Measurements from ENCODE around the gene GLE1.
"Not testable (repeated sequence)": the region's sequence is repeated elsewhere in the genome, so short reads cannot be mapped to it uniquely, and the experiment has no call there.

Gene GLE1

DNA sequence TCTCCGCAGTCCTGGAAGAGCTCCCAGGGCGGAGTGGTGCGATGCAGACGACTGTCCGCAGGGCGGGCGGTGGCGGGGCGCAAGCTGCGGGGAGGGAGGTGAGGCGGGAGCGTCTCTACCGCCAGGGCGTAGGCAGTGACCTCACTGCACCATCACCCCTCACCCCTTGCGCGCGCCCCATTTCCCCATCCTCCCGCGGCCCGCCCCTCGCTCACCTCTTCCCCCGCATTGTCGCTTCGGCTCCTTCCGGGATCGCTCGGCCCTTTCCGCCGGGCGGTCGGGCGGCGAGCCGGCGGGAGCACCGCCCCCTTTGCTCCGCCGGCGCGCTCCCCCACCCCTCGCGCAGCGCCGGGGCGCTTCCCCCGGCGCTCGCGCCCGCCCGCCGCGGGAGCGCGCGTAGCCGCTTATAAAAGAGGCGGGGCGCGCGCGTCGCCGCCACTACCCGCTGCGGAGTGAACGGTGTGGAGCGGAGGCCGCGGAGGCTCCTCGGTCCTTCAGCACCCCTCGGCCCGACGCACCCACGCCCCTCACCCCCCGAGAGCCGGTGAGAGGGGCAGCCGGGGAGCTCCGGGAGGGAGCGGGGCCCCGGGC, 47.7 kb downstream of the GLE1 start, which contains the start of gene SPTAN1:
Gene SPTAN1, plus strand, starts transcription at position 435 of the 591 bp plus-strand sequence. CDS start 14,154 bp downstream, outside the sequence.
- DNase-seq = peak; percentile 96

DNA sequence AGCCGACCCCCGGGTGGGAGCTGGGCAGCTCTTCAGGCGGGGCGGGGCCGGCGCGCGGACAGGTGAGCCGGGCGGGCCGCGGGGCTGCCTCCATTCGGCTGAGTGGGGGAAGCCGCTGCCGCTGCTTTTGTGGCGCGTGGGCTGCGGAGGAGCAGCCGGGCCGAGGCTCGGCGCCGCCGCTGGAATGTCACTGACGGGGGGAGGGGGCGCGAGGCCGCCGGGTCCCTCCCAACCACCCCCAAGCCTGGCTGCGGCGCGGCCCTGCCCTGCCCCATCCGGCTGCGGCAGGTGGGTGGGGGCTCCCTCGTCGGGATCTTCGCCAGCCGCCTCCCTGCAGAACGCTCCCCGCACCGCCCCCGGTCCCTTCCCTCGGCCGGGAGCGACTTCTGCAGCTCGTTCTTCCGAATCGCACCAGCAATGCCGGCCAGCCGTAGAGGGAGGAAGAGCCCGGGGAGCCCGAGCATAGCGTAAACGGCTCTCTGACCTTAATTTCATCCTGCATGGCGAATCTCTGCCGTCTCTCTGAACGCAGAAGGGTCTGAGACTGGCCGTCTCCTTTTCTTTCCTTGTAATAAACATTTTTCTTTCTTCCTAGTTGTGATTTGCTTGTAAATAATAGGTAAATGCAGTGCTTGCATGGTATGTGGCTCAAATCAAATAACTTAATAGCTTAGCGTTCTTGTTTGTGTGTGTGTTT, 48.4 kb downstream of the GLE1 start:
- DNase-seq = peak; percentile 77

DNA sequence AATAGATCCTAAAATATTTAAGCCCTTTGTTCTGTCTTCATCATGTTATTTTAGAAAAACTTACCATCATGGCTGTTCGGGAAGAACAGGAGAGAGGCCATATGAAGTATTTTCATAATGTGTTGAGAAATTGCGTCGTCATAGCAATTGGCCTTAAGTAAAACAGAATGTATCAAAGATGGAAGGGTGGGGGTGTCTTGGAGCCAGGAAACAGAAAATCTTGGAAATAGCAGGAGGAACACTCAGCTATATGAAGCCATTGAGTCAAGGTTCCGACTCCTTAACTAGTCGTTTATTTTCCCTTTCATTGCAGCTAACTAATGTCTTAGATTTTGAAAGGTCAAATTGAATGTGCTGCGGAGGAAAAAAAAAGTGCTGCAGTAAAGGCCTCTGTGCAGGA, 49.2 kb downstream of the GLE1 start:
- DNase-seq = peak; percentile 72

DNA sequence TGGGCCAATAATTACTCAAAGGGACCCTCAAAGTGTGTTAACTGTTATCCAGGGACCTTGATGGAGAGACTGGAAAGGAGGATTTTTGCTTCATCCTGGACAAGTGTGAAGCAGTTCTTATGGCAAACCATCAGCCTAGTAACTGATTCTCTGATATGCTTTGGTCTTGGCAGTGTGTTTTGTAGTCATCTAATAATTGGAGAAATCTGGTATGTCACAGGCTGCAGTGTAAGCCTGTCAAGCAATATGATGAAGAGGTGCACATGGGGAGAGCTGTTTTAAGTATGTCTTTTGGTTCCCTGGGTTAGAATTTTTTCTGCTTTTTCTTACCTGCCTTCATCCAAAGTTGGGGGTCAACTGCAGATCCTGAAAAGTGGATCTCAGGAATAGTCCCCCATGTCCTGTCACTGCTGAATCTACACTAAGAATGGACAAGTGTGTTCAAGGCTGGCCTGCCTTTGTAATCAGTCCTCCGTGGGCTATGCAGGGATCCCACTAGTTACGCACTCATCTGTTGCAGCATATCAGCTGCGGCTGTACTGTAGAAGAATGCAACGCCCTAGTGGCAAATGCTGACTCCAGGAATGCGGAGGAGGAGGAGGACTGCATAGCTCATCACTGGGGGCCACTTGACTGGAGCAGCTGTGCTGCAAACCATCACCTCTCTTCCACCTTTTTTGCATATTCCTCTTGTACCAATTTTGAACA, 49.8 kb downstream of the GLE1 start:
- peak; percentile 87 for DNase-seq

DNA sequence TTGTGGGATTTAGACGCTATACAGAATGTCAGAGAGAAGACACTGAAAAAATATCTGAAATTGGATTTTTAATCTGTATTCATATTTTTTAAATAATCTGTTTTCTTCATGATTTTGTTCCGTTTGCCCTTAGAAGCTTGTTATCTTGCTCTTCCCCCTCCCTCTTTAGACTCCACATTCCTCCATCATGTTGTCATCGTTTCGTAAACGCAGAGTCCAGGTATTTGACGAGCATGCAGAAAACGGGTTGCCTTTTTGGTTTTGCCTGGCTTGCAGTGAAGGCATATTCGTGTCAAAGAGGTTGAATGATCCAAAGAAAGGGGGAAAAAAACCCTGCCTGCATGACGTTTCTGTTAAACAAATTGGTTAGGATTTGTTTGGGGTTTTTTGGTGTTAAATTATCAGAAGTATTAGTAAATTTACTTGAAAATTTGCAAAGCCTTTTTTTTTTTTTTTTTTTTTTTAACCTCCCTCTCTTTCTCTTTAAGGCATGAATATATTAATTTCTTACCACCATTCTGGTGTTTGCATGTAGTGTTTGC, 50.7 kb downstream of the GLE1 start:
- peak; percentile 79 for DNase-seq

DNA sequence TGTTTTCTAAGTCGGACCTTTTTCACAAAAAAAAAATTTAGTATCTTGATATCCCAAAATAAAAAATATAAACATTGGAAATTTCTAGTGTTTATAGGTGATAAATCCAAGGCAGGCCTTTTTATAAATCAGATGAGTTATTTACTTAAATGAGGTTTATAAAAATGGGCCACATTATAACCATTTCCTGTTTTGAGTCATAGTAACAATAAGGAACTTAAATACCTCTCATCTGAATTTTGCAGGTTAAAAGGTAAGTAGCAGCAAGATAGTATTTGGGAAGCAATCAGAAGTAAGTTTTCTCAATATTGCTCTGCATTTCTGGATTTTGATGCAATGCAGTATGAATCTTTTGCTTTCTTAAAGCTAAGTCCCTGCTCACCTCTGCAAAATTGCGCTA, 51.8 kb downstream of the GLE1 start:
- DNase-seq = no peak

DNA sequence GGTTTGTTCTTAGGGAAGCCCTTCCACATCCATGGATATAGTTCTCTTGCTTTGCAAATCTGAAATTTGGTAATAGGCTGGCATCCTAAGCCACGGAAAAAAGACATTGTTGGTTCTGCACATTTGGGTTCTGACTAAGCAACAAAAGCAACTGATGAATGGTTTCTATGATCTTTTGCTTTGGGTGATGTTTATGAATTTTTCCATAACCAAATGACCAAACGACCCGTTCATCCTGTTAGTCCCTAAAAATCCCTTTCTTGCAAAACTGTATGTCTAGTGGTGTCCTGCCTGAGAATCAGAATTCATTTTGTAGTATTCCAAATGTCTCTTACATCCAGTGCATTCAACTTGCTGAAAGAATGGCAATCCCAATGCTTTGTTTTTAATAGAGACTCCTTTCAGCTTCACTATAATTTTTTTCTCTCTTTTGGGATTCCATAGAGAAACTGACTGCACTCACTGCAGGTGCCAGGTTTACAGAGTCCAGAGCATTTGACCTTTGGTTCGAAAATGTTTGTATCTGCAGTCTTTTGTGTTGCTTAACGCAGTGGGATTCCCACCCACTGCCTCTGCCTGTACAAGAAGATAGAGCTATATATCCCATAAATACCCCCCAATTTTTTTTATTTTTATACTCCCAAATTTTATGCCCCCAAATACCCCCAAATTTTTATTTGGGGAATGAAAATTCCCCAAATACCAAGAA, 52.6 kb downstream of the GLE1 start:
- DNase-seq = no peak

DNA sequence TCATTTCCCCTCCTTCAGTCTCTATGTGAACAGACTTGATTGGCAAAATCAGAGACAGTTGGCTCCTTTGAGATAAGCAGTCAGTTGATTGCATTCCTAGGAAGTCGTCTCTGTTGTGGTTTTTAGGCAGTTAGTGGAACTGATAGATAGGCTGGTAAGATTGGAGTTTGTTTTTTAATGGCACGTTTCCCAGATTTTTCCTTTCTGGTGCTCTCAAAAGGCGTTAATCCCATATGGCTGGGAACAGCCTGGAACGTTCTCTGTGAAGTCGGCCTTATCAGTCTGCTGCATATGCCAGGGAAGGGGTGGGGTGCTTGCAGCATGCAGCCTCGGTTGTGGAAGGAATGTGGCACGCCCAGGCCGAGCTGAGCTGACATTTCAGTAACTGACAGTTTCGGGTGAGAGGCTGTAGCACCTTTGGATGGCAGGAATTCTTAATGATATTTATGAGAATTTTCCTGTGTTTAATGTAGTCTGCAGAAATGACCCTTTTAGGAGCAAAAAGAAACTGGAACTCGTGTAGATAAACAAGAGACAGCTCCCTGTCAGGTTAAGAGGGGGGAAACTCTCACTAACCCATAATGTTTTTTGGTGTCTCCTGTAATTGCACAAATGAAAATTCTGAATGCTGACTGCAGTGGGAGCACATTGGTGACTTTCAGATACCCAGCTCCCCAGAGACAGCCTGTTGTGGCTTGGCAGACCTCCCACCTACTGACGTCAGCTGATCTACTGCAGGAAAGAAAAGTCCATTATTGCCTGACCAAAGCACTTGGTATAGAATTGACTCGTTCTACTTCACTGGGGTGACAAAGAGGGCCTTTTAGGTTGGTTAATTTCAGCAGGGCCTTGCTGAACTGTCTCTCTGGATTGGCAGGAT, 54.2 kb downstream of the GLE1 start:
- DNase-seq = peak; percentile 76

DNA sequence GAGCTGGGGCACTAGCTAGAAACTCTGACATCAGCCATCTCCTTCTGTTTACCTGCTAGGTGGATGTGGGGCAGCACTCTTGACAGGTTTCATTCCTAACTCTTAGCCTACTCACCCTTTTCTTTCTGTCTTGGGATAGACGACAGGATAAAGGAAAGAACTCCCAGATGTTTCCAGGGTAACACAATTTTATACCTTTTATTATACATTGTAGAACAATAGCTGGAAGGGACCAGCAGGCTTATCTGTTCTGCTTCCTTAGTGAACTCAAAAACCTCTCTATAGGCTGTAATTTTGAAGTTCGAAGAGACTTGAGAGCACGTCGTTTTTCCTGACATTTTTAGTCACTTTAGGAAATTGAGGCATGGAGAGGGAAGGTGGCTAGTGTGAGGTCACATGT, 61.1 kb downstream of the GLE1 start:
- DNase-seq = no peak

DNA sequence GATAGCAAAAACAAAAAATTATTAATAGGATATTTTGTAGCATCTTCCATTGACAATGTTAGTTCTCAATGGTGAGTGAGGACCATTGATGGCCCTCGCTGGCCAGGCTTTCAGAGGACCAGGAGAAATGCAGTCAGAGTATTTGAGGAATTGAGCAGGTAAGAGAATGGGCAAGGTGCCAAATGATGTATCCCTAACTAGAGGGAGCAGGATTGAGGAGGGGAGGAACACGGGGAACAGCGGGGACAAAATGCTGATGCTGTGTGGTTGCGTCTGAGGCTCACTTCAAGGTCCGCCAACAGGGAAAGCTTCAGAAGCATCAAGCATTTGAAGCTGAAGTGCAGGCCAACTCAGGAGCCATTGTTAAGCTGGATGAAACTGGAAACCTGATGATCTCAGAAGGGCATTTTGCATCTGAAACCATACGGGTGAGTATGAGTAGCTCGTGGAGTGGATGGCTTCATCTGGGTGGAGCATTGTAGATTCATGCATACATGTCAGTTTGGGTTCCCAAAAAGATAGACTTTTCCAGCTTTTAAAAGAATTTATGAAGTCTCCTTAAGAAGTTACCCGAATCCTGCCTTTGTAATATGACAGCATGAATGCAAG, 64.1 kb downstream of the GLE1 start:
- no peak for DNase-seq

DNA sequence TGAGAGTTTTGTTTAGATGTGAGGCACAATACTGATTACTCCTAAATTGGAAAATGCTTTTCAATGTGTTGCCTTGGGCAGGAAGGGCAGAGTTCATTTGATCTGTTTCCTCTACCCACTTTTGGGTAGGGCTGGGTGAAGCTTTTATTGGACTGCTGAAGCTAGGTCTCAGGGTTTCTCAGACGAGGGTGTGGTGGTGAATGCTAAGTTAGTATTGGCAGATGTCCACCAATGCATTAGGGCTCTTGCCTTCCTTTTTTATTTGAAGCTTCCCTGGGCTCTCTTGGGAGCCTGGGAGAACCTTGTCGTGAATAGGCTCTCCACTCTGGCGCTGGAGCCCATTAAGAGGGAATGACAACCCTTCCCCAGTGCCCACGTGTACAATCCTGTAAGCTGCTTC, 71.0 kb downstream of the GLE1 start:
- no peak for DNase-seq

DNA sequence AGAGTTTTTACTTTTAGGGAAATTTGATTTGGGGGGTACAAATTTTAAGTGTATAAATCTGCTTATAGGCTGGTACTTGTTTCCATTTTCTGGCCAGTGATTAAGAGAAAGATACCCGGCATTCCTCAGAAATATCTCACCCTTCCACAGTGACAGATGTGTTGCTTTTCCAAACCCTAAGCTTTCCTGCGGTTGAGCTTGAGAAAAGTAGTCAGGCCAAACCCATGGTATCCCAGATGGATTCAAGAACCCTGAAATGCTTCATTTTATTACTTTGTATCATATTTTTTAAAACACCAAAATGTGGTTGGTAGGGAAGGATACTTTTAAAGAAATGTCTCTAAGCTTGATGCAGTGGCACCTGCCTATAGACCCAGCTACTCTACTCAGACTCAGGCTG, 71.4 kb downstream of the GLE1 start:
- no peak for DNase-seq

DNA sequence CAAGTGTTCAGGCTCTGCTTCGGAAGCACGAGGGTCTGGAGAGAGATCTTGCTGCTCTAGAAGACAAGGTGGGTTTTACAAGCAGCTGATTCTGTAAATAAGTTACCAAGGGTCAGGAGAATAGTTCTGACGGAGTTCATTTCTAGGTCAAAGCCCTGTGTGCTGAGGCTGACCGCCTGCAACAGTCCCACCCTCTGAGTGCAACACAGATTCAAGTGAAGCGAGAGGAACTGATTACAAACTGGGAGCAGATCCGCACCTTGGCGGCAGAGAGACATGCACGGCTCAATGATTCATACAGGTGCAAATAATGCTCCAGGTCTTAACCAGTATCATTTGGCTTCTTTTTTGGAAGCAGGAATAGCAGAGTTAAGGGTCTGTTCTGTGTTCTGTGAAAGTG, 72.7 kb downstream of the GLE1 start:
- no peak for DNase-seq

DNA sequence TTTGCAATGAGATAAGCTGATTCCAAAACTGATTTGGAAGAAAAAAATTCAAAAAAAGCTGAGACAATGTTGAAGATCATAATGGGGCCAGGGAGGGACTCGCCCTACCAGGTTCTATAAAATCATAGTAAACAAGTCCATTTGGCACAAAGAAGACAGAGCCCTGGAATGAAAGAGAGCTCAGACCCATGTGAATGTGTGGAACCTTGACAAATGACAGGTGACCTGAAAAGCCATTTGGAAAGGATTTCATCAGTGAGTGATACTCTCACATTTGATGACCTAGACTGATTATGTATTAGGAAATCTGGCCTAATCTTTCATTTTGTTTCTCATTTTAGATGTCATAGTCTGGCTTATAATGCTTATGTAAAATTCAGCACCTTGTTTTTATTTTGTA, 74.7 kb downstream of the GLE1 start:
- no peak for DNase-seq

DNA sequence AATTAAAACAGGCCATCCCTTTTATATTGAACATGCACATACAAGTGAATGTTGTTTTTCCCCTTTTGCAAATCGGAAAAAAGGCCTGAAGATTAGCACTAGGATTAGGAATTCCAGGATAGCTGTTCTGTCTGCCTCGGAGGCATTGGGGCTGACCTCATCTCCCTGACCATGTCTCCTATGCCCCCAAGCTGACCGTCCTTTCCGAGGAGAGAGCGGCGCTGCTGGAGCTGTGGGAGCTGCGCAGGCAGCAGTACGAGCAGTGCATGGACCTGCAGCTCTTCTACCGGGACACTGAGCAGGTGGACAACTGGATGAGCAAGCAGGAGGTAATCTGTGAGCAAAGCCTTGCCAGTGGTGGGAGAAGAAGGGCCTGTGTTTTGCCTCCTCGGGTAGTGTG, 76.2 kb downstream of the GLE1 start:
- no peak for DNase-seq

DNA sequence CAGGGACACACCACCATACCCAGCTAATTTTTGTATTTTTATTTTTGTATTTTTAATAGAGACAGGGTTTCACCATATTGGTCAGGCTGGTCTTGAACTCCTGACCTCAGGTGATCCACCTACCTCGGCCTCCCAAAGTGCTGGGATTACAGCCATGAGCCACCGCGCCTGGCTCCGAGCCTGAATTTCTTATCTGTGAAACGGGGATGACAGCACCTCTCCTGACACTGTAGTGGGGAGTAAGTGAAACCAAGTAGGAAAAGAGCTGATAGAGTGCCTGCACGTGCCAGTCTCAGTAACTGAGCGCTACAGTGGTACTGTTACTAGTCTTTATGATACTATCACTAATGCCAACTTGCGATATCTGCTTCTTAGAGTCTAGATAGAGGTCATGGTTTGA, 80.6 kb downstream of the GLE1 start:
- DNase-seq = not testable (repeated sequence)

DNA sequence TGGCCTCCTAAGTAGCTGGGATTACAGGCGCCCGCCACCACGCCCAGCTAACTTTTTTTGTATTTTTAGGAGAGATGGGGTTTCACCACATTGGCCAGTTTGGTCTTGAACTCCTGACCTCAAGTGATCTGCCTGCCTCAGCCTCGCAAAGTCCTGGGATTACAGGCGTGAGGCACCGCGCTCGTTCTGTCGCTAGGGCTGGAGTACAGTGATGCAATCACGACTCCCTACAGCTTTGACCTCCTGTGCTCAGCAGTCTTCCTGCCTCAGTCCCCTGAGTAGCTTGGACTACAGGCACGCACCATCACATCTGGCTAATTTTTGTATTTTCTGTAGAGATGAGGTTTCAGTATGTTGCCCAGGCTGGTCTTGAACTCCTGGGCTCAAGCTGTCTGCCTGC, 82.4 kb downstream of the GLE1 start:
- not testable (repeated sequence) for DNase-seq

DNA sequence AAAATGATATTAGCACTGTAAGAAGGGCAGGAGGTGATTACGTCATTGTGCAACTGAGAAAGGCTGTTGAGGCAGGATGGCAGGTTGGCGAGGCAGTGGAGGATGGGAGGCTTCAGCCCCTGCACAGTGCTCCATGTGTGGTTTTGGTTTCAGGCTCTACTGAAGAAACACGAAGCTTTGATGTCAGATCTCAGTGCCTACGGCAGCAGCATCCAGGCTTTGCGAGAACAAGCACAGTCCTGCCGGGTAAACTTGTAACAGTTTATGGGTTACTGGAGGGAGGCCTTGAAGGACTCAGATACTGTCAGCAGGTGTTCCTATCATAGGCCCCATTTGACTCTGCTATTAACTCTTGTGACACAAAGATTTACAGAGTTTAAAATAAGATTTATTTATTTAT, 82.9 kb downstream of the GLE1 start:
- no peak for DNase-seq

DNA sequence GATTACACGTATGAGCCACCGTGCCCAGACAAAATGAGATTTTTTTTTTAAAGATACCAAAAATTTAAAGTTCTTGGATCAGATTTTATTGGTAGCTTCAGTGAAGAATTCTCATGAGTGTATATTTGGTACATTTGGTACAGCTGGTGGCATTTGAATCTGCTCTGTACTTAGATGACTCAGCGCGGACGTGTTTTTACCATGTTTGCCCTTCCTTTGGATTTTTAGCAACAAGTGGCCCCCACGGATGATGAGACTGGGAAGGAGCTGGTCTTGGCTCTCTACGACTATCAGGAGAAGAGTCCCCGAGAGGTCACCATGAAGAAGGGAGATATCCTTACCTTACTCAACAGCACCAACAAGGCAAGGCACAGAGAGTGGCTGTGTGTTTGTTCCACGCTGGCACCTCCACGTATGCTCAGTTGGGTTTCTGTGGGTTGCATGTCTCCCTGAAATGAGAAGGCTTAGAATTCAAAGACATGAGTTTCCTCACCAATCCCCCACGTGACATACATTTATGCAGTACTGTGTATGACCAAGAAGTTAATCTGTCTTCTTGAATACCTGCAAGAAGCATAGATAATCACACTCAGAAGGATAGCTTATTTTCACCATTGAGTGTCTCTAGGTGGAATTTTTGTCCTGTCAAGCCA, 84.2 kb downstream of the GLE1 start:
- no peak for DNase-seq
